MCF 10A (cell line): ENCODE results near the gene SLC6A19. TPM values are rescaled to one million over a fixed set of nuclear protein-coding genes. Genes with fewer than 3 reads are reported as not detected.

Experiments used
- BruUV-seq: library from RNA; stranded (reverse); fragments of 400-500 nt; replicated peaks from 2 replicates; lab custom pipeline; 2021; lab: Mats Ljungman, UMichigan
- CTCF ChIA-PET: fragments of 300-600 bp; sonication (Branson Sonifier 250); formaldehyde crosslinking; extraction: SDS; loops from one replicate; lab custom pipeline; 2021; ENCODE audit warnings: antibody characterized with exemption, inconsistent platforms; lab: Yijun Ruan, JAX
- POLR2A ChIA-PET: fragments of 300-600, 350-650 bp; sonication (Branson Sonifier 250); formaldehyde crosslinking; extraction: SDS; loops from one replicate; lab custom pipeline; 2020; ENCODE audit warnings: antibody characterized with exemption, inconsistent platforms; lab: Yijun Ruan, JAX
- DNase-seq: peaks from one replicate; pipeline ENCODE4 v3.0.0-alpha.2; 2018; ENCODE audit not compliant: unreplicated experiment
- H3K27ac Mint-ChIP-seq: one replicate; pipeline ENCODE4 v1.8.0; 2022; ENCODE audit warnings: mild to moderate bottlenecking, low read depth, mixed read lengths; ENCODE audit not compliant: unreplicated experiment
- H3K27me3 Mint-ChIP-seq: one replicate; pipeline ENCODE4 v1.8.0; 2022; ENCODE audit warnings: mixed read lengths; ENCODE audit not compliant: insufficient read depth, unreplicated experiment
- H3K36me3 Mint-ChIP-seq: one replicate; pipeline ENCODE4 v1.8.0; 2022; ENCODE audit warnings: mild to moderate bottlenecking, moderate library complexity, mixed read lengths; ENCODE audit not compliant: insufficient read depth, unreplicated experiment
- H3K4me1 Mint-ChIP-seq: one replicate; pipeline ENCODE4 v1.8.0; 2022; ENCODE audit warnings: mixed read lengths; ENCODE audit not compliant: insufficient read depth, unreplicated experiment
- H3K4me3 Mint-ChIP-seq: one replicate; pipeline ENCODE4 v1.8.0; 2022; ENCODE audit warnings: mild to moderate bottlenecking, moderate library complexity, mixed read lengths; ENCODE audit not compliant: unreplicated experiment
- H3K9me3 Mint-ChIP-seq: one replicate; pipeline ENCODE4 v1.8.0; 2022; ENCODE audit warnings: mixed read lengths; ENCODE audit not compliant: unreplicated experiment
- intact Hi-C: fragments of 100-400 bp; cut with micrococcal nuclease; formaldehyde crosslinking; loops from 2 replicates; pipeline ENCODE4 v1.14.1; 2022
- total RNA-seq: library from RNA; stranded (reverse); gene quantifications from 2 replicates; pipeline ENCODE4 v1.2.3, GENCODE V29; 2022
- TF ChIP-seq, protein P1 (sequence below): fragments of 200-600 bp; IDR thresholded peaks from one replicate; pipeline ENCODE4 v1.8.0; 2022; ENCODE audit warnings: antibody characterized with exemption, mild to moderate bottlenecking; ENCODE audit not compliant: unreplicated experiment

SLC6A19 gene
- total RNA-seq, 1 experiment from 2014 or later, result not detected

DNA sequence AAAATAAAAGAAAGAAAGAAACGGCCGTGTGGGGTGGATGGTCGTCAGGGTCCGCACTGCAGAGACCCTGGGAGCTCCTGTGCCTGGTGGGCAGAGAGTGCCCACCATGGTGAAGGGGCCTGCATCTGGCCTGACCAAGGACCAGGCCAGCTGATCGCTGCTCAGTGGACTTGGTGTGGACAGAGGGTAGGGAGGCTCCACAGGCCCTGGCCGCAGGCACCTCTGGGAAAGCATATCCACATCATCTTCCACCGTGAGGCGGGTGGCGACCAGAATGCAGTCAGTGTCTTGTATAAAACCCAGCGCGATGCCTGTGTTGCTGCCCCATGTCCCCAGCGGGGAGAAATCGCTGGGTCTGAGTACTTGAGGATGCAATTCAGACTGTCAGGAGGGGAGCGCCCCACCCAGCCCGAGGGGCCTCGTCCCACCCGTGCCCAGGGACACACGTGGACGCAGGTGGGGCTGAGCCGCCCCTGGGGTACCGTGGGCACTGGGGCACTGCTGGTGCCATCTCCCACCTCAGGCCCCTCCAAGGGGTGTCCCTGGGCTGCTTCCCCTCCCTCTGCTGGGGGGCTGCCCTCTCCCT, 27.8 kb upstream of the SLC6A19 start:
- POLR2A ChIA-PET, result interaction anchor here (0.6 to 1.3 kb wide), 5 partner anchors 12 to 833 kb away, joined by 3 to 5 read pairs (median 3); no protein-coding TSS in a partner anchor
- H3K4me3 Mint-ChIP-seq, result no peak overlapping the region
- CTCF ChIA-PET, result interaction anchor here (0.6 to 3.8 kb wide), 26 partner anchors 8 to 1514 kb away, joined by 3 to 34 read pairs (median 3); no protein-coding TSS in a partner anchor

DNA sequence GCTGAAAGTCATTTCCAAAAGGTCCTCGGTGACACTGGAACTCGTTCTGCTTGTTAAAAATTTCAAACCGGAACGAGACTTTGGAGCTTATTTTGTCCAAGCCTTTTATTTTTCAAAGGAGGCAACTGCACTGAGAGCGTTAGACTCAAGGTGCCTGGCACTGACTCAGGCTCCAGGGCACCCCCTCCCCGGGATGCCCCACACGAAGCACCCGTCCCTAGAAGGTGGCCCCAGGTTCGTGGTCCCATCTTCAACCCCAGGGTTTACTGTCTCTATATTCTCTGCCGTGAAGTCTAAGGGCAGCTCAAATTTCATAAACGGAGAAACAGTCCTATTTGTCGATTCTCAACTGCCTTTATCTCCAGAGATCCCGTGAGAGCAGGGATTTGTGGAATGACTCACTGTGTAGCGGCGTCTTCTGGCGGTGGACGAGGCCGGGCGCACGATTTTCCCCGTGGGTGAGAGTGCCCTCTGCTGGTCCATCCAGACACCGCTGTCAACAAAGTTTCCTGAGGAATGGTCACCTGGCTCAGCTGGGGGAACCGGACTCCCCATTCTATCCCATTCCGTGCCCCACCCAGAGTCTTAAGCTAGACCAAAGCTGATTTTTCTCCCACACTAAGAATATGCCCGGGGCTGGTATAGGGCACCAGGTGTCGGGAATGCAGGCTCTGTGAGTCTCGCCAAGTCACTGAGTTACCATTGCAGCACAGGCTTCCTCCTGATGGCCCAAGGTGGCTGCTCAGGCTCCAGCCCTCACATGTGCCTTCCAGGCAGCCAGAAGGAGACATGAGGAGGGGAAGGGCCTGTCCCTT, 27.1 kb upstream of the SLC6A19 start:
- TF ChIP-seq, protein P1, sequence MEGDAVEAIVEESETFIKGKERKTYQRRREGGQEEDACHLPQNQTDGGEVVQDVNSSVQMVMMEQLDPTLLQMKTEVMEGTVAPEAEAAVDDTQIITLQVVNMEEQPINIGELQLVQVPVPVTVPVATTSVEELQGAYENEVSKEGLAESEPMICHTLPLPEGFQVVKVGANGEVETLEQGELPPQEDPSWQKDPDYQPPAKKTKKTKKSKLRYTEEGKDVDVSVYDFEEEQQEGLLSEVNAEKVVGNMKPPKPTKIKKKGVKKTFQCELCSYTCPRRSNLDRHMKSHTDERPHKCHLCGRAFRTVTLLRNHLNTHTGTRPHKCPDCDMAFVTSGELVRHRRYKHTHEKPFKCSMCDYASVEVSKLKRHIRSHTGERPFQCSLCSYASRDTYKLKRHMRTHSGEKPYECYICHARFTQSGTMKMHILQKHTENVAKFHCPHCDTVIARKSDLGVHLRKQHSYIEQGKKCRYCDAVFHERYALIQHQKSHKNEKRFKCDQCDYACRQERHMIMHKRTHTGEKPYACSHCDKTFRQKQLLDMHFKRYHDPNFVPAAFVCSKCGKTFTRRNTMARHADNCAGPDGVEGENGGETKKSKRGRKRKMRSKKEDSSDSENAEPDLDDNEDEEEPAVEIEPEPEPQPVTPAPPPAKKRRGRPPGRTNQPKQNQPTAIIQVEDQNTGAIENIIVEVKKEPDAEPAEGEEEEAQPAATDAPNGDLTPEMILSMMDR, result peak; percentile 73
- no peaks in the 10 kb centered on the region for H3K4me1 Mint-ChIP-seq
- H3K4me3 Mint-ChIP-seq, result no peak overlapping the region
- peaks cover 12% of the 10 kb centered on the region for H3K27me3 Mint-ChIP-seq
- no peaks in the 10 kb centered on the region for H3K36me3 Mint-ChIP-seq
- no peaks in the 10 kb centered on the region for H3K9me3 Mint-ChIP-seq
- POLR2A ChIA-PET, result interaction anchor here (0.7 kb wide), 1 partner anchor 264 kb away, joined by 3 read pairs; no protein-coding TSS in a partner anchor
- intact Hi-C loops, result no loop called here
- BruUV-seq, result no TSS peak
- peak; percentile 82 for DNase-seq
- H3K27ac Mint-ChIP-seq, result no peak overlapping the region
- CTCF ChIA-PET, result interaction anchor here (0.6 to 3.8 kb wide), 28 partner anchors 9 to 1513 kb away, joined by 3 to 34 read pairs (median 3); no protein-coding TSS in a partner anchor

More for the DNA sequence above, 27.8 kb upstream of the SLC6A19 start:
- H3K27ac Mint-ChIP-seq, result no peak overlapping the region
- intact Hi-C loops, result no loop called here
- H3K27me3 Mint-ChIP-seq, result peaks cover 12% of the 10 kb centered on the region
- no peaks in the 10 kb centered on the region for H3K4me1 Mint-ChIP-seq
- H3K36me3 Mint-ChIP-seq, result no peaks in the 10 kb centered on the region
- DNase-seq, result no peak
- TF ChIP-seq, protein P1, result no peak
- no TSS peak for BruUV-seq
- H3K9me3 Mint-ChIP-seq, result no peaks in the 10 kb centered on the region

GRCh38 chr5:1175015-1175414, 26.4 kb upstream of the SLC6A19 start:
- no peak overlapping the region for H3K4me3 Mint-ChIP-seq
- no peak overlapping the region for H3K27ac Mint-ChIP-seq
- no peaks in the 10 kb centered on the region for H3K9me3 Mint-ChIP-seq
- CTCF ChIA-PET, result interaction anchor here (0.8 to 3.8 kb wide), 12 partner anchors 9 to 465 kb away, joined by 3 to 34 read pairs (median 5); no protein-coding TSS in a partner anchor
- H3K4me1 Mint-ChIP-seq, result no peaks in the 10 kb centered on the region
- DNase-seq, result no peak
- no peaks in the 10 kb centered on the region for H3K36me3 Mint-ChIP-seq
- POLR2A ChIA-PET, result no interaction called here
- intact Hi-C loops, result no loop called here
- peaks cover 12% of the 10 kb centered on the region for H3K27me3 Mint-ChIP-seq
- TF ChIP-seq, protein P1, result no peak
- no TSS peak for BruUV-seq
